ENCODE measurements around the gene FAM163B.

DNA sequence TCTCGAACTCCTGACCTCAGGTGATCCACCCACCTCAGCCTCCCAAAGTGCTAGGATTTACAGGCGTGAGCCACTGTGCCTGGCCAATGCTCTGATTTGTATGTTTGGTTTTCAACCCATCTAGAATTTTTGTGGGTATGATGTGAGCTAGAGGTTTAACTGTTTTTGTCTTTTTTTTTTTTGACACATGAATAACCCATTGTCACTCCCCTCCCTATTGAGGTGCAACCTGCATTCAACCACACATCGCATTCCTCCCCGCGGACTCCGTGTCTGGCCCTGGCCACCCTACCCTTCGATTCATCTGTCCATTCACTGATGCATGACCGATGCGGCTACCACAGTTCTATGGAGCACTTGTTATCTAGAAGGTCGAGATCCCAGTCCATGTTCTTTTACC is 9.5 kb upstream of the FAM163B start:
- TF ChIP-seq, protein P1, sequence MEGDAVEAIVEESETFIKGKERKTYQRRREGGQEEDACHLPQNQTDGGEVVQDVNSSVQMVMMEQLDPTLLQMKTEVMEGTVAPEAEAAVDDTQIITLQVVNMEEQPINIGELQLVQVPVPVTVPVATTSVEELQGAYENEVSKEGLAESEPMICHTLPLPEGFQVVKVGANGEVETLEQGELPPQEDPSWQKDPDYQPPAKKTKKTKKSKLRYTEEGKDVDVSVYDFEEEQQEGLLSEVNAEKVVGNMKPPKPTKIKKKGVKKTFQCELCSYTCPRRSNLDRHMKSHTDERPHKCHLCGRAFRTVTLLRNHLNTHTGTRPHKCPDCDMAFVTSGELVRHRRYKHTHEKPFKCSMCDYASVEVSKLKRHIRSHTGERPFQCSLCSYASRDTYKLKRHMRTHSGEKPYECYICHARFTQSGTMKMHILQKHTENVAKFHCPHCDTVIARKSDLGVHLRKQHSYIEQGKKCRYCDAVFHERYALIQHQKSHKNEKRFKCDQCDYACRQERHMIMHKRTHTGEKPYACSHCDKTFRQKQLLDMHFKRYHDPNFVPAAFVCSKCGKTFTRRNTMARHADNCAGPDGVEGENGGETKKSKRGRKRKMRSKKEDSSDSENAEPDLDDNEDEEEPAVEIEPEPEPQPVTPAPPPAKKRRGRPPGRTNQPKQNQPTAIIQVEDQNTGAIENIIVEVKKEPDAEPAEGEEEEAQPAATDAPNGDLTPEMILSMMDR (IDR thresholded peaks at IDR 0.05): no peak
- TF ChIP-seq POLR2A (IDR thresholded peaks at IDR 0.05): no peak
